Stimulated activated CD8-positive, alpha-beta memory T cell treated with anti-CD3 and anti-CD28 coated beads, Interleukin-2, amount 100 ng/mL, for 1 hour (primary cell): ENCODE data around the gene CISTR.

Source experiments
- DNase-seq, 2 donors: peaks; one replicate each; pipeline ENCODE4 v3.0.0-alpha.2; 2020; ENCODE audit warnings: low read depth in 2 of 2

CISTR gene

GRCh38 chr12:53743266-53744129 lies 8.3 kb downstream of the CISTR start:
- peak in 1 of 2 donors; percentile 34 for DNase-seq

DNA sequence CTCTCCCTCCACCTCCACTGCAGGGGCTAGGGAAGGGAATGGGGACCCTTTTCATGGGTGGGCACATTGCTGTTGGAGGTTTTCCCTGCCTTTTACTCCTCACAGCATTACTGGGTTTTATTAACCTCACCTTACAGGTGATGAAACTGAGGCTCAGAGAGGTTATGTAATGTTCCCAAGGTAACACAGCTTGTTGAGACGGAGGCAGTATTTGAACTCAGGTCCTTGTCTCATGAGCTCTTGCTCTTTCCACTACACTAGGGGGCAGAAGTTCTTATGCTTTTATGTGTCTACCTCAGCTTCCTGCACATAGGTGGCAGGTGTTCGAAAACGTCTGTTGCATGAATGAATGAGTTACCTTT lies 11.7 kb downstream of the CISTR start:
- no peak for DNase-seq

DNA sequence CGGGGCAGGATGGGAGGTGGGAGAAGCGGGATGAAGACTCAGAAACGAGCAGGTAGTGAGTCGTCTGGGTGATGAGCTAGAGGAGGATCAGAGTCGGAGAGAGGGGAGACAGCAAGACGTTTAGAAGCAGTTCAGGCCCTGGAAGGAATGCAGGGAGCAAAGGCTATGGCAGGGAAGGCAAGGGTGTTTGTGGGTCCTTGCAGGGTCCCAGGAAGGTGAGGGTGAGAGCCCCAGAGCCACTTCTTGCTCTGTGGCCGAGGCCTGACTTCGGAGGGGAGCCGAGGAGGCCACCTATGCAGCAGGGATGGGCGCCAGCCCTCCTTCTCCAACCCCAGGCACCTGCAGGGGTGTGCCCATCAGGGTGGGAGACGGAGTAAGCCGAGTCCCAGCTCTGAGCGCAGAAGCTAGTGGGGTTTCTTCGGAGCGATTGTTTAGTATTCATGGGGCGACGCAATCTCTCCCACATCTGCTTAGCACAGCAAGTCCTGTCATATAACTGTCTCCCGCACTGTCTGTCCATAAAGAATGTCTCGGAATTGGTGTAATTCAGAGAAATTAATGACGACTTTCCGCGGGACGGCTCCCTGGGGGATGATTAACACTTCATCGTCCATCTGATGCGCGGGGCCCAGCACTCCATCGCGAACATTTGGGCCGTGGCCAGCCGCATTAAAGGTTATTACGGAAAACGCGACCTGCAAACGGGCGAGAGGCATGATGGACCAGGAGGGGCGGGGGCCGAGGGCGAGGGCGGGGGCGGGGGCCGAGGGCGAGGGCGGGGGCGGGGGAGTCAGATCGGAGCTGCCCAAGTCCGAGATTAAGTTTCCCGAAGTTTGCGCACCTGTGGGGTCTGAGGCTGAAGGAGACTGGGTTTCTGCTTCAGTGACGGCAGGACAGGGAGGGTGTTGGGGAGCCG lies 12.3 kb downstream of the CISTR start:
- DNase-seq, result no peak

- DNase-seq, result peak in 1 of 2 donors; percentile 30
Measured at GRCh38 chr12:53738406-53739213, 13.2 kb downstream of the CISTR start.

- no peak for DNase-seq
Measured at GRCh38 chr12:53737951-53738405, 13.8 kb downstream of the CISTR start.

DNA sequence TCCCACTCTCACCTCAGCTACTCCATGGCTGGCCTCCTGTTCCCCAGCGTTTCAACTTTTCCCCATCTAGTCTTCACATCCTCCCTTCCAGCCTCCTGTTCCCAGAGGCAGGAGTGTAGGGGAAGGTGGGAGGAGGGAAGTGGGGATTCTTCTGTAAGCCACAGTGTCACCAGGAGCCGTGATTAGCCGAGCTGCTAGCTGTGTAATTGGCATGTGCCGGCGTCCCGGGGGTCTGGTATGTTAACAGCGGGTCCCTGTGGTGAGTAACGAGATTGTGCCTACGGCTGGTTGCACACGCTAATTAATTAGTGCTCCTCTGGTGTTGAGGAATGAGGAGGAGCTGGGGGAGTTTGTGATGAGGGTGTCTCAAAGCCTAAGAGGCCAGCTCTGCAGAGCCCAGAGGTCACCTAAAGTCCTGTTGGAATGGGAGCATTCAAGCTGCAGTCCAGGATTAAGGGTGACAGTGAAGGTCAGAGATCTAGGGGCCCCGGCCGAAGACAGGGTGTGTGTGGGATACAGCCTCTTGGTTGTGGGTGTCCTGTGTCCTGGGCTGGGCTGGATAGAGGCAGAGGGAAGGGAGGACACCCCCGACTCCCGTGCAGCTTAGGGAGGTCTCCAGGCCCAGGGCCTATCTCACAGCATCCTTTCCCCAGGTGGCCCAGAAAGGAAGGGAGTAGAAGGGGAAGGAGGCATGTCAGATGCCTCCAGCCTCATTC lies 14.5 kb downstream of the CISTR start:
- no peak for DNase-seq

DNA sequence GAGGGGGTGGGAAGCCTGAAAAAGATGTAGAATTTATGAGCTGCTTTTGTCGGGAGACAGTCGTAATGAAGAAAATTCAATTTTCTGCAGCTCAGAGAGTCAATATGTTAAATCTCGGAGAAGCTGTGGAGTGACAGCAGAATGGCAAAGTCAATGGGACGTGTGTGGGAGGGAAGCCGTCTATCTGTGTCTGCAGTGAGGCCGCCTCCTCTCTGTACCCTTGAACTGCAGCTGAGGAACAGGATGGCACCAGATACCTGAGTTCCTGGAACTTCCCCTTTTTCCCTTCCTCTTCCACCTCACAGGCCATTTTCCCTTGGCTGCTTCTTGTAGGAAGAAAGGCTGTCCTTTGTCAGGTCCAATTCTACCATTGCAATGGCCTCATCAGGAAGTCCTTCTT lies 15.2 kb downstream of the CISTR start:
- no peak for DNase-seq

GRCh38 chr12:53735556-53735955 lies 16.2 kb downstream of the CISTR start:
- DNase-seq, result no peak

- no peak for DNase-seq
Measured at GRCh38 chr12:53734425-53734824, 17.4 kb downstream of the CISTR start.

DNA sequence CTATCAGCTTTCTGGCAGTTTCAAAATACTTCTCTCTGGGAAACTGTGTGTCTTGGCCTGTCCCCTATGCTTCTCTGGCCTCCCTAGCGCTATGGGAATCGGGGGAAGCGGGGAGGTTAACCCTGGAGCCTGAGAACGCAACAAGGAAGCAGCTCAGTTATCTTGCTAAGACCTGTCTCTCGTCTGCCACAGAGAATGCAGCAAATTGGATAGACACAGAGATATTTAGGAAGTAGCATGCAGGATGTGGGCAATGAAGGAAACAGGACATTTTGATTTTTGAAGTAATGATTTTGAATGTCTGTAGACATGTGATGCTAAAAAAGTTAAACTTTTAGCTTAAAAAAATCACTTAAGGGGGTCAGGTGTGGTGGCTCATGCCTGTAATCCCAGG lies 18.0 kb downstream of the CISTR start:
- no peak for DNase-seq

DNA sequence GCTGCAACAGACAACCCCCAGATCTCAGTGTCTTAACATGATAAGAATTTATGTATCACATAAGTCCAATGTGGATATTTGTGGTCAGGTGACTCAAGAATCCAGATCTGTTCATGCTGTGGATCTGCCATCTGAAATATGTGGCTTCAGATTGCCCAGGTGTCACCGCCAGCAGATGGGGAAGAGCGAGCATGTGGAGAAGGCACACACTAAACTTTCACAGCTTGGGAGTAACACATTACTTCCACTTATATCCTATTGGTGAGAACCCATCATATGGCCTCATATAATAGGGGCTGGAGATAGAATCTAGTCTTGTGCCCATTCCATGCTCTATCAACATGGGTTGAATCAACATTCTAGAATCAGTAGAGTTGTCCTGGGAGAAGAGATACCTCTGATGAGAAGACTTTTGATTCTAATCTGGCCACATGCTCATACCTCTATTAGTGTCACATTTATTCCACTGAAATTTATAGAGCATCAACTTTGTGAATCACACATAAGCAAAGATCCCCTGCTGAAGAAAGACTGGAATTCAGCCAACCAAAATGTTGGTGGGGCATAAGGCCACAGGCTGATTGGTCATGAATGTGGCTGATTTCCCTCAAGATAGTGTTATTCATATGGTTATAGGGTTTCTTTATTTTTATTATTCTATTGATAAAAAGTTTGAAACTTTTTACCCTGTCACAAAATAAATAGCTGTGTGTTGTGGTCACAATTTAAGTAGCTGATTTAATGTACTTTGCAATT lies 18.6 kb downstream of the CISTR start:
- DNase-seq, result no peak

- DNase-seq, result no peak
Measured at GRCh38 chr12:53729644-53730043, 22.1 kb downstream of the CISTR start.

GRCh38 chr12:53728206-53728605 lies 23.6 kb downstream of the CISTR start:
- no peak for DNase-seq

DNA sequence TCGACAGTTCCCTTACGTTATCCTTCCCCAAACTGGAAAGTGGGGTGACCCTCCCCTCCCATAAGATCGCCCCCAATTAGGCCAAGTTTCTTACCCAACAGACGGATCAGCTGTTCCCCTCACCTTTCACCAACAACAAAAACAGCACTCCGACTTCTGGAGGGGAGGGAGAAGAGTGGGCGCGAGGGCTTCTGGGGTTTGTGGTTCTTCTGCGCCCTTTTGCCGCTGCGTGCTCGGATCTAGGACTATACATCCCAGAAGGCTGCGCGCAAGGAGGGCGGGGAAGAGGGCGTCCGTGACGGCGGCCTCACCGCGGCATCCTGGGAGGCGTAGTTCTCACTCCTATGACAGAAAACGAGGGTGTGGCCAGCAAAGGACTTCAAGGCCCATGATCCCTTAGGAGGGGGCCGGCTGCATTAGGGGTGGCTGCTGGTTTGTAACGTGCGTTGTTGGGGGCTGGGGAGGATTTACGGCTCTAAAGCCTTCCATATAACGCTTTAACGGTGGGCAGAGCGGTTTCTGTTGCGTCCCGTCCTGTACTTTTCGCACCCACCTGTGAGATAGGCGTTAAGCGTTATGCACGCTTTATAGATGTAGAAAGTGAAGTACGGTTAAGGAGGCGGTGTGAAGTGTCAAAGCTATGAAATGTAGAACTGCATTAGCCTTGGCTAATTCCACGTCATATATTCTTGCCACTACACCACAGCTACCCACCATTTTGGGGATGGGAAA lies 24.3 kb downstream of the CISTR start, which contains the start of gene CALCOCO1:
CALCOCO1 (minus strand) TSS at position 143 of the 732 bp plus-strand sequence. CDS start 2,210 bp downstream, outside the sequence.
- peak; percentile 91 to 92 for DNase-seq

DNA sequence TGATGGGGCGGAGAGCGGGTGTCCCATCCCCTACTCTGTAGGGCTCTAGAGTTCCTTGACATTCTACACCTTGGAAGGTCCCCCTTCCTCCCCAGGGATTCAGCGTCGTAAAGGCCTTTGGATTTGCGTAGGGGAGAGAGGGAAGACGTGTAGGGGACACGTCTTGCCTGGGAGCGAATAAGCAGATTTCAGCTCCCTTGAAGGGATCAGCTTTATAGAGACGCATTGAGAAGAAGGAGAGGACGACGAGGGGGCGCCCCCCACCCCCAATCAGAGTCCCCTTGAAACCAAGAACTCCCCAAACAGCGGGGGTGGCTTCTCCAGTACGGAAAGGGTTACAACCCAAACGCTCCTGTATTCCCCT lies 24.9 kb downstream of the CISTR start:
- no peak for DNase-seq

DNA sequence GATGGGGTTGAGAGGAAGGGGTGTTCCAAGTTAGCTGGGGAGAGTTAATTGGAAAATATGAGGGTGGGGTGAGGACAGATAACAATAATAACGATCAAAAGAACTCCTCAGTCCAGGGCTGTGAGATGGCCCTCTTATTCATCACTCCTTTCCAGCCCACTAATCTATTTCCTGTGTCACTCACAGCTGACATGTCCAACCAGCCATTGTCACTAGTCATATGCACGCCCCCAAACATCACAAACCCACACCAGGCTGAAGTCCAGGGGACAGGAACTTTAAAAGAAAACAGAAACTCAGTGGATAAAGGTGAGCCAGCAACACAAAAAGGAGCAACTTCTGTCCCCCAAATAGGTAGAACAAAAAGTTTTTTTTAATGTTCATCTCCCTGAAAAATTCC lies 25.4 kb downstream of the CISTR start:
- DNase-seq, result no peak

- DNase-seq, result no peak
Measured at GRCh38 chr12:53725824-53726223, 26.0 kb downstream of the CISTR start.

- no peak for DNase-seq
Measured at GRCh38 chr12:53722450-53723041, 29.2 kb downstream of the CISTR start.

GRCh38 chr12:53720946-53721345 lies 30.8 kb downstream of the CISTR start:
- no peak for DNase-seq
